Natural killer cell (primary cell): ENCODE data around the gene MICAL2. TPM values are rescaled to one million over a fixed set of nuclear protein-coding genes. Genes with fewer than 3 reads are reported as not detected.

Experiments used
- ATAC-seq, 3 donors: fragments of 150-1000 bp in 2 of 3; fragments of 200-7000 bp in 1 of 3; cut with Tn5 transposase; 1 replicate in 1 of 3; 2 replicates in 2 of 3; pipeline ENCODE4 v1.10.0; 2021; ENCODE audit warnings: mild to moderate bottlenecking in 2 of 3, moderate library complexity in 2 of 3
- DNase-seq, 2 donors: peaks; one replicate each; pipeline versions ENCODE4 v3.0.0 to v3.0.0-alpha.2; 2013 to 2021; ENCODE audit warnings: mixed read lengths in 1 of 2
- H3K27ac ChIP-seq: one replicate; pipeline ENCODE4 v1.5.1; 2013; ENCODE audit warnings: mild to moderate bottlenecking, low read length
- H3K27me3 ChIP-seq: one replicate; pipeline ENCODE4 v1.6.1; 2013; ENCODE audit warnings: low read length; ENCODE audit not compliant: control insufficient read depth, insufficient read depth
- H3K36me3 ChIP-seq: one replicate; pipeline ENCODE4 v1.6.1; 2013; ENCODE audit warnings: low read length; ENCODE audit not compliant: control insufficient read depth, insufficient read depth
- H3K4me1 ChIP-seq: one replicate; pipeline ENCODE4 v1.6.1; 2013; ENCODE audit warnings: low read length; ENCODE audit not compliant: control insufficient read depth, insufficient read depth
- H3K4me3 ChIP-seq: one replicate; pipeline ENCODE4 v1.5.1; 2013; ENCODE audit warnings: low read length
- H3K9me3 ChIP-seq: one replicate; pipeline ENCODE4 v1.6.1; 2013; ENCODE audit warnings: low read length; ENCODE audit not compliant: control insufficient read depth, insufficient read depth
- H3K27ac Mint-ChIP-seq, 2 donors: one replicate each; pipeline ENCODE4 v1.8.0; 2022; ENCODE audit warnings: mild to moderate bottlenecking in 2 of 2, mixed read lengths in 2 of 2, moderate library complexity in 1 of 2
- H3K27me3 Mint-ChIP-seq, 2 donors: one replicate each; pipeline ENCODE4 v1.8.0; 2022; ENCODE audit warnings: low read depth in 2 of 2, mixed read lengths in 2 of 2
- H3K36me3 Mint-ChIP-seq: one replicate; pipeline ENCODE4 v1.8.0; 2022; ENCODE audit warnings: mixed read lengths
- H3K4me1 Mint-ChIP-seq, 2 donors: one replicate each; pipeline ENCODE4 v1.8.0; 2022; ENCODE audit warnings: mixed read lengths in 2 of 2
- H3K4me3 Mint-ChIP-seq: one replicate; pipeline ENCODE4 v1.8.0; 2022; ENCODE audit warnings: mild to moderate bottlenecking, moderate library complexity, mixed read lengths
- H3K9me3 Mint-ChIP-seq, 2 donors: one replicate each; pipeline ENCODE4 v1.8.0; 2022; ENCODE audit warnings: mixed read lengths in 2 of 2
- WGBS: methylation state at CpG from one replicate; pipeline ENCODE4 v1.1.7; 2013; ENCODE audit warnings: missing lambda C conversion rate; ENCODE audit not compliant: insufficient coverage; 5-methylcytosine and 5-hydroxymethylcytosine counted together
- intact Hi-C: fragments of 100-400 bp; cut with micrococcal nuclease; formaldehyde crosslinking; loops from one replicate; pipeline ENCODE4 v1.14.2; 2022
- total RNA-seq, 4 donors: library from RNA; stranded (reverse); fragments of 120-200 nt in 1 of 4; gene quantifications; one replicate each; pipeline versions ENCODE4 v1.2.3 to v1.2.4, GENCODE V29; 2013 to 2022
- TF ChIP-seq, protein P1 (sequence below): fragments of 200-600 bp; IDR thresholded peaks from one replicate; pipeline ENCODE4 v1.8.0; 2022; ENCODE audit warnings: antibody characterized with exemption

MICAL2 gene
- total RNA-seq, 3 donors from 2014 or later (not counting 1 experiment from before 2014, with no cell fraction given), result 54.6 to 68.6 (median 57.4) TPM

DNA sequence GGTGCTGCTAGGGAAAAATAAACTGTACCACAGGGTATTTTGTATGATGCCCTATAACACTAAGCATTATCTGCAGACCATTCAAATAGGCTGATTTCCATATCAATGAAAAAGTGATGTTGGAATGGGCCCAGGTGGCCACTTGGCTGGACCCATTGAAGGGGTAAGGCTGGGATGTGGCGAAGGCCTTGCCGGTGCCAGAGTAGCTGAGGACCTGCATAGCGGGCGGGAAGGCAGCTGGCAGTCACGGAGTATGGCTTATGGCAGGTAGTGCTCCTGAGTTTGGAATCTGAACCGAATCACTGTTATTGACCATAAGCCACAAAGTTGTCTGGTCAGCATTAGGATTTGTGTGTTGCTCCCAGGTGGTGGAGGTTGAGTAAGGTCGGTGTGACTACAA, 131.0 kb downstream of the MICAL2 start:
- no peak for ATAC-seq
- H3K4me3 Mint-ChIP-seq, result no peak overlapping the region
- 97% methylated on average over 7 of the region's 7 CpGs for WGBS
- H3K4me3 ChIP-seq, result no peak overlapping the region
- no peak overlapping the region for H3K27ac Mint-ChIP-seq
- H3K27ac ChIP-seq, result no peak overlapping the region
- intact Hi-C loops, result no loop called here
- no peaks in the 10 kb centered on the region for H3K27me3 ChIP-seq
- no peaks in the 10 kb centered on the region for H3K27me3 Mint-ChIP-seq
- DNase-seq, result no peak
- no peaks in the 10 kb centered on the region for H3K9me3 ChIP-seq
- TF ChIP-seq, protein P1, sequence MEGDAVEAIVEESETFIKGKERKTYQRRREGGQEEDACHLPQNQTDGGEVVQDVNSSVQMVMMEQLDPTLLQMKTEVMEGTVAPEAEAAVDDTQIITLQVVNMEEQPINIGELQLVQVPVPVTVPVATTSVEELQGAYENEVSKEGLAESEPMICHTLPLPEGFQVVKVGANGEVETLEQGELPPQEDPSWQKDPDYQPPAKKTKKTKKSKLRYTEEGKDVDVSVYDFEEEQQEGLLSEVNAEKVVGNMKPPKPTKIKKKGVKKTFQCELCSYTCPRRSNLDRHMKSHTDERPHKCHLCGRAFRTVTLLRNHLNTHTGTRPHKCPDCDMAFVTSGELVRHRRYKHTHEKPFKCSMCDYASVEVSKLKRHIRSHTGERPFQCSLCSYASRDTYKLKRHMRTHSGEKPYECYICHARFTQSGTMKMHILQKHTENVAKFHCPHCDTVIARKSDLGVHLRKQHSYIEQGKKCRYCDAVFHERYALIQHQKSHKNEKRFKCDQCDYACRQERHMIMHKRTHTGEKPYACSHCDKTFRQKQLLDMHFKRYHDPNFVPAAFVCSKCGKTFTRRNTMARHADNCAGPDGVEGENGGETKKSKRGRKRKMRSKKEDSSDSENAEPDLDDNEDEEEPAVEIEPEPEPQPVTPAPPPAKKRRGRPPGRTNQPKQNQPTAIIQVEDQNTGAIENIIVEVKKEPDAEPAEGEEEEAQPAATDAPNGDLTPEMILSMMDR, result no peak
- peaks cover 51% of the 10 kb centered on the region for H3K36me3 ChIP-seq
- peaks cover 9% of the 10 kb centered on the region for H3K36me3 Mint-ChIP-seq
- no peaks in the 10 kb centered on the region for H3K9me3 Mint-ChIP-seq
- peaks cover 12% of the 10 kb centered on the region for H3K4me1 ChIP-seq
- H3K4me1 Mint-ChIP-seq, result peaks cover 7 to 14% of the 10 kb centered on the region in 2 donors

DNA sequence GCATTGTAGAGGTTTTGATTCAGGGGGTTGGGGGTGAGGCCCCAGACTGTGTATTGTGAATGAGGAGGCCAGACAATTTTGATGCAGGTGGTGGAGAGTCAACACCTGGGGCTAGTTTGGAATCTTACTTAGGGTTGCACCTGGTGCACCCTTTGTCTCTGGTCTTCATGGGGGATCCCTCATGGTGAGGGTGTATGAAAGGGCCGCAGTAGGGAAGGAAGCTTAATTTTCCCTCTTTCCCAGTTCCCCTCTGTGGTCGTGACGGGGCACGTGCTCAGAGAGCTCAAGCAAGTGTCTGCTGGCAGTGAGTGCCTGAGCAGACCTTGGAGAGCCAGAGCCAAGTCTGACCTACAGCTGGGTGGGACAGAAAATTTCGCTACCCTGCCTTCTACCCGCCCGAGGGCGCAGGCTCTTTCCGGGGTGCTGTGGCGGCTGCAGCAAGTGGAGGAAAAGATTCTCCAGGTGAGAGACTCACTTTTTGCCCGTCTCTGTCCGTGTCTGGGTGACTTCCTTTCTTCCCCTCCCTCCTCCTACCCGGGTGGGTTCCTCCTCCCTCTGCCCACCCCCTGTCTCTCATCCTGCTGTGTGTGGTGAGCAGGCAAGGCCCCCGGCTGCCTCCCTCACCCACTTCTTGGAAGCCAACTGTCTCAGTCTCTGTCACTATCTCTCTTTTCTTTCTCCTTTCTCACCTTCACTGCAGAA, 131.7 kb downstream of the MICAL2 start:
- peaks cover 9% of the 10 kb centered on the region for H3K36me3 Mint-ChIP-seq
- H3K4me3 ChIP-seq, result no peak overlapping the region
- WGBS, result 57% methylated on average over 14 of the region's 14 CpGs
- intact Hi-C loops, result no loop called here
- no peaks in the 10 kb centered on the region for H3K9me3 ChIP-seq
- ATAC-seq (peak in 1 of 3 donors; percentile 32), DNase-seq (peak in 1 of 2 donors; percentile 39)
- H3K4me1 Mint-ChIP-seq, result peaks cover 0 to 9% of the 10 kb centered on the region in 2 donors
- H3K27me3 Mint-ChIP-seq, result no peaks in the 10 kb centered on the region
- no peaks in the 10 kb centered on the region for H3K27me3 ChIP-seq
- H3K36me3 ChIP-seq, result peaks cover 49% of the 10 kb centered on the region
- peaks cover 5% of the 10 kb centered on the region for H3K4me1 ChIP-seq
- no peak overlapping the region for H3K4me3 Mint-ChIP-seq
- H3K9me3 Mint-ChIP-seq, result no peaks in the 10 kb centered on the region
- H3K27ac ChIP-seq, result no peak overlapping the region
- TF ChIP-seq, protein P1, result no peak
- peak overlapping the region in 1 of 2 donors; percentile 15 for H3K27ac Mint-ChIP-seq

DNA sequence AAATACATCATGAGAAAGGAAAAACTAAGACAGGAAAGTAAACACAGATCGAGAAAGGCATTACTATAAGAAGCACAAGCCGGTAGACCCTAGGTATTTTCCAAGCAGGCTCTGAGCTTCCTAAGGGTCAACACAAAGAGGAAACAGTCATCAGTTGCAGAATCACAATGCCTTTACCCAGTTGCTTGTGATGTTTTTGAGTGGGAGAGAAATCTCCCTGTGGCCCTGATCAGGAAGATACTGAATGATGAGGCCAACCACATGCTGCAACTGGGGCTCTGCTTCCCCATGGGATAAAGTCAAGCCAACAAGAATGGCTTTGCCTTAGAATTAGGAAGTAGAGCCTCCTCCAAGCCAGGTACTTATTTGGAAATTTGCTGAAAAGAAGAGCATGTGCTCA, 132.6 kb downstream of the MICAL2 start:
- no peak overlapping the region for H3K4me3 ChIP-seq
- H3K36me3 ChIP-seq, result peaks cover 46% of the 10 kb centered on the region
- H3K27me3 ChIP-seq, result no peaks in the 10 kb centered on the region
- Mint-ChIP-seq H3K4me3 (no peak overlapping the region), H3K9me3 (no peaks in the 10 kb centered on the region), H3K4me1 (peaks cover 0 to 9% of the 10 kb centered on the region in 2 donors), H3K36me3 (peaks cover 9% of the 10 kb centered on the region), H3K27ac (peak overlapping the region in 1 of 2 donors; percentile 15), H3K27me3 (no peaks in the 10 kb centered on the region)
- ATAC-seq, result no peak
- 96% methylated on average over 2 of the region's 2 CpGs for WGBS
- H3K9me3 ChIP-seq, result no peaks in the 10 kb centered on the region
- H3K4me1 ChIP-seq, result peaks cover 5% of the 10 kb centered on the region
- intact Hi-C loops, result no loop called here
- no peak overlapping the region for H3K27ac ChIP-seq
- DNase-seq, result no peak
- TF ChIP-seq, protein P1, result no peak

DNA sequence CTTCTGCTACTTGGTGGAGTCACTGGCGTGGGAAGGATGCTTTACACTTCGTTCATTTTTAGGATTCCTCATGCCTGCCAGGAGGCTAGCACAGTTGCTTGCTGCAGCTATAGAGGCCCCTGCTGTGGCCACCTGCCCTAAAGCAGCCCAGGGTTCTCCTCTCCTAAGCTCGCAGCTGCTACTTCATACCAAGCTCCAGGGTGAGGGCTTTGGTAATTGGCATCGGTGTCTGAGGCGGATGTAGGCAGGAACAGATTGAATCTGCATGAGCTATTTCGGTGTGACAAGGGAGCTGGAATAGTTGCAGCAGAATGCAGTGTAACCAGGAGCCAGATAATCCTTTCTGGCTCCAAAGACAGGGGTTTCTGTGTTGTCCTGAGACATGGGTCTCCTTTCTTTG, 133.1 kb downstream of the MICAL2 start:
- no peak overlapping the region for H3K4me3 ChIP-seq
- peaks cover 0 to 9% of the 10 kb centered on the region in 2 donors for H3K4me1 Mint-ChIP-seq
- no peaks in the 10 kb centered on the region for H3K9me3 ChIP-seq
- peaks cover 9% of the 10 kb centered on the region for H3K36me3 Mint-ChIP-seq
- TF ChIP-seq, protein P1, result no peak
- H3K27me3 ChIP-seq, result no peaks in the 10 kb centered on the region
- H3K27me3 Mint-ChIP-seq, result no peaks in the 10 kb centered on the region
- peaks cover 5% of the 10 kb centered on the region for H3K4me1 ChIP-seq
- DNase-seq (no peak), ATAC-seq (no peak)
- WGBS, result 85% methylated on average over 6 of the region's 6 CpGs
- H3K9me3 Mint-ChIP-seq, result no peaks in the 10 kb centered on the region
- intact Hi-C loops, result no loop called here
- no peak overlapping the region for H3K4me3 Mint-ChIP-seq
- H3K27ac ChIP-seq, result no peak overlapping the region
- H3K36me3 ChIP-seq, result peaks cover 45% of the 10 kb centered on the region
- H3K27ac Mint-ChIP-seq, result peak overlapping the region in 1 of 2 donors; percentile 5
